ENCODE data around the gene SF3B3.

DNA sequence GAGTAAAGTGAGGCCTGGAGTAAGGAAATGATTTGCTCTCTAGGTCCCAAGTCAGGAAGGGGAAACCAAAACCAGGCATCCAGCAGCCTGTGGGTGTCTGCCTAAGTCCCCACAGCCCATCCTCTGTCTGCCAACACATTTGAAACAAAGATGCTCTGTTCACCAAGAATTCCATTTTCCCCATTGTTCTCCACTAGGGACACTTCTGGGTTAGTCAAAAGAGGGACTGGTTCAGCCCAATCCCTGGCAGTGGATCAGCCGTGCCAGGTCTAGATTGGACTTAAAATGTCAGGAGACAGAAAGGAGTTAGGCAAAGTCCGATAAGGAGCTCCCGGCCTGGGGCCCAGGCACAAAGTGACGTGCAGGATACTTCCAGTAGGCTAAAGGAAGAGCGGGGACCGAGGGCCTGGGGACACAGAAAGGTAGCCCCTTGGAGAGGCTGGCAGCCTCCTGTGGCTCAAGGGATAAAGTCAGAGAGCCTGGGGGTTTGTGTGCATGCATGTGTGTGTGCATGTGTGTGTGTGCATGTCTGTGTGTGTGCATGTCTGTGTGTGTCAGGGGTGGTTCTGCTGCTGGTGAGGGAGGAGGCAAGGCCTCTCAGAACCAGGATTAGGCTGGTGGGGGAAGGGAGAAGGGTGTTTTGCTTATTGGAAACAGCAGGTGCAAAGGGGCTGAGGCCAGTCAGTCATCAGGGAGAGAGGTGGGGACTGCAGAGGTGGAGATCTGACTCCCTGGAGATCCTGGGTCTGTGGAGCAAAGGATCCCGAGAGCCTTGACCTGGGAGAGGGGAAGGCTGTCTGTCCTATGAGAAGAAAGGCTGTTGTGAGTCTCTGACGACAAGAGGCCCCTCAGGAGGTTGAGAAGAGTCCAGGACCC, 81.0 kb downstream of the SF3B3 start:
- TF ChIP-seq, protein P1, sequence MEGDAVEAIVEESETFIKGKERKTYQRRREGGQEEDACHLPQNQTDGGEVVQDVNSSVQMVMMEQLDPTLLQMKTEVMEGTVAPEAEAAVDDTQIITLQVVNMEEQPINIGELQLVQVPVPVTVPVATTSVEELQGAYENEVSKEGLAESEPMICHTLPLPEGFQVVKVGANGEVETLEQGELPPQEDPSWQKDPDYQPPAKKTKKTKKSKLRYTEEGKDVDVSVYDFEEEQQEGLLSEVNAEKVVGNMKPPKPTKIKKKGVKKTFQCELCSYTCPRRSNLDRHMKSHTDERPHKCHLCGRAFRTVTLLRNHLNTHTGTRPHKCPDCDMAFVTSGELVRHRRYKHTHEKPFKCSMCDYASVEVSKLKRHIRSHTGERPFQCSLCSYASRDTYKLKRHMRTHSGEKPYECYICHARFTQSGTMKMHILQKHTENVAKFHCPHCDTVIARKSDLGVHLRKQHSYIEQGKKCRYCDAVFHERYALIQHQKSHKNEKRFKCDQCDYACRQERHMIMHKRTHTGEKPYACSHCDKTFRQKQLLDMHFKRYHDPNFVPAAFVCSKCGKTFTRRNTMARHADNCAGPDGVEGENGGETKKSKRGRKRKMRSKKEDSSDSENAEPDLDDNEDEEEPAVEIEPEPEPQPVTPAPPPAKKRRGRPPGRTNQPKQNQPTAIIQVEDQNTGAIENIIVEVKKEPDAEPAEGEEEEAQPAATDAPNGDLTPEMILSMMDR (IDR thresholded peaks at IDR 0.05): no peak
- no peak for TF ChIP-seq EZH2 (IDR thresholded peaks at IDR 0.05)
